ENCODE results near the gene PID1.

DNA sequence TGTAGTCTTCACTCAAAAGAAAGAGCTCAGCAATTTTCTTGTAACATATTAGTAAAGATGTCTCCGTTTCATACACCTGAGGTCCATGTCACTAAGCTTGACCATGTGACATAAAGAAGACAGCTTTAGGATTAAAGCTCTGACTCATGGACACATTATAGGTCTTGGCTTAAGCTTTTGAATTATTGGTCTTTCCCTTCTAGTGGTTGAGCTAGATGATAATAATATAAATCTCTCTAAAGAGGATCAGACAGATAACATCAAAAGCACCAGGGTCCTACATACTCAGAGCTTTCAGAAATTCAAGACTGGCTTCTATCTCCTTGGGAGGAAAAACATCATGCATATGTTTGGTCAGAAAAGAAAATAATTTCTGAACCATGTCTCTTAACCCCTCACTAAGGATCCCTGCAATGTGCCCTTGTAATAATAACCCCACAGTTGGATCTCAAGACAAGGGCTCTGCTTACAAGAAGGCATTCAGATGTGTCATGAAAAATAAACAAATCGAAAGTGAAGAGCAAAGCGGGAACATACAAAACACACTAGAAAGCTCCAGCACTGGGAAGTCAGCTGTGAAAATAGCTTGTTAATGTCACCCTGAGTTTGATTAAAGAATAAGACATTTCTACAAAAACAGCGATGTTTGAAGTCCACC, 174.5 kb downstream of the PID1 start:
- TF ChIP-seq, protein P1, sequence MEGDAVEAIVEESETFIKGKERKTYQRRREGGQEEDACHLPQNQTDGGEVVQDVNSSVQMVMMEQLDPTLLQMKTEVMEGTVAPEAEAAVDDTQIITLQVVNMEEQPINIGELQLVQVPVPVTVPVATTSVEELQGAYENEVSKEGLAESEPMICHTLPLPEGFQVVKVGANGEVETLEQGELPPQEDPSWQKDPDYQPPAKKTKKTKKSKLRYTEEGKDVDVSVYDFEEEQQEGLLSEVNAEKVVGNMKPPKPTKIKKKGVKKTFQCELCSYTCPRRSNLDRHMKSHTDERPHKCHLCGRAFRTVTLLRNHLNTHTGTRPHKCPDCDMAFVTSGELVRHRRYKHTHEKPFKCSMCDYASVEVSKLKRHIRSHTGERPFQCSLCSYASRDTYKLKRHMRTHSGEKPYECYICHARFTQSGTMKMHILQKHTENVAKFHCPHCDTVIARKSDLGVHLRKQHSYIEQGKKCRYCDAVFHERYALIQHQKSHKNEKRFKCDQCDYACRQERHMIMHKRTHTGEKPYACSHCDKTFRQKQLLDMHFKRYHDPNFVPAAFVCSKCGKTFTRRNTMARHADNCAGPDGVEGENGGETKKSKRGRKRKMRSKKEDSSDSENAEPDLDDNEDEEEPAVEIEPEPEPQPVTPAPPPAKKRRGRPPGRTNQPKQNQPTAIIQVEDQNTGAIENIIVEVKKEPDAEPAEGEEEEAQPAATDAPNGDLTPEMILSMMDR (IDR thresholded peaks at IDR 0.05): no peak
- no peak for TF ChIP-seq POLR2A (IDR thresholded peaks at IDR 0.05)

All from right lobe of liver (tissue), 4 donors.